Measurements from ENCODE around the gene PPP2R2C.

PPP2R2C gene

GRCh38 chr4:6288342-6288741 lies 184.1 kb downstream of the PPP2R2C start:
- TF ChIP-seq, protein P1, sequence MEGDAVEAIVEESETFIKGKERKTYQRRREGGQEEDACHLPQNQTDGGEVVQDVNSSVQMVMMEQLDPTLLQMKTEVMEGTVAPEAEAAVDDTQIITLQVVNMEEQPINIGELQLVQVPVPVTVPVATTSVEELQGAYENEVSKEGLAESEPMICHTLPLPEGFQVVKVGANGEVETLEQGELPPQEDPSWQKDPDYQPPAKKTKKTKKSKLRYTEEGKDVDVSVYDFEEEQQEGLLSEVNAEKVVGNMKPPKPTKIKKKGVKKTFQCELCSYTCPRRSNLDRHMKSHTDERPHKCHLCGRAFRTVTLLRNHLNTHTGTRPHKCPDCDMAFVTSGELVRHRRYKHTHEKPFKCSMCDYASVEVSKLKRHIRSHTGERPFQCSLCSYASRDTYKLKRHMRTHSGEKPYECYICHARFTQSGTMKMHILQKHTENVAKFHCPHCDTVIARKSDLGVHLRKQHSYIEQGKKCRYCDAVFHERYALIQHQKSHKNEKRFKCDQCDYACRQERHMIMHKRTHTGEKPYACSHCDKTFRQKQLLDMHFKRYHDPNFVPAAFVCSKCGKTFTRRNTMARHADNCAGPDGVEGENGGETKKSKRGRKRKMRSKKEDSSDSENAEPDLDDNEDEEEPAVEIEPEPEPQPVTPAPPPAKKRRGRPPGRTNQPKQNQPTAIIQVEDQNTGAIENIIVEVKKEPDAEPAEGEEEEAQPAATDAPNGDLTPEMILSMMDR (IDR thresholded peaks at IDR 0.05; ENCODE audit: low read depth, low read length, missing control alignments) = no peak
- no peak overlapping the region for H3K4me3 ChIP-seq (replicated peaks; ENCODE audit: low read depth, low read length)
- no peak for DNase-seq (ENCODE audit: extremely low read depth, low read depth)

DNA sequence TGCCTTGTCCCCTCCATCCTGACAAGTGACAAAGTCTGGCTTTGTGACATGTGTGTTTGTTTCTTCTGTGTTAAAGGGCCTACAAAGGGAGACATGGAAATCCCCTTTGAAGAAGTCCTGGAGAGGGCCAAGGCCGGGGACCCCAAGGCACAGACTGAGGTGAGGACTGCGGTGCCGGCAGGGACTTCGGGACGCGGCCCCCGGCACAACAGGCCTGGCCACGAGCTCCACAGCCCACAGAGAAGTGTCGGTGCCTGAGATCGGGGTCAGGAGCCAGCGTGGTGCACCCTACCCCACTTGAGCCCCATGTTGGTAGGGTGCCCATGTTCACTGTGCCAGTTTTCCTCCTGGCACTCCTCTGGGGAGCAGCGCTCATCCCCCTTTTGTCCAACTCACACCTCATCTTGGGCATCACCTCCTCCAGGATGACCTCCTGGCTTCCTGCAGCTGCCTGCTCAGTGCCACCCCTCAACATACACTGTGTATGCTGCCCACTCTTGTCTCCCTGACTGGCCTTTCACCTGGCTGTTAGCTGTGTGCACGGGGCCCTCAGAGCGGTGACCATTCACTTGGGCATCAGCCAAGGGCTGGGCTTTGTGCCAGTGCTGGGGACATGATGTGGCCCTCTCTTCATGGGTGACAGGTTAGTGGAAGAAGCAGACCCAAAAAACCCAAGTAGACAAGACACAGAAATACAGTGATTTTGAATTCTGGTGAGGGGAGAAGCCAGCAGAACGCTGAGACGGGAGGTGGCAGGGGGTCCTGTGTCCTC lies 185.2 kb downstream of the PPP2R2C start:
- DNase-seq (ENCODE audit: extremely low read depth, low read depth) = no peak
- H3K4me3 ChIP-seq (replicated peaks; ENCODE audit: low read depth, low read length) = no peak overlapping the region
- TF ChIP-seq, protein P1 (IDR thresholded peaks at IDR 0.05; ENCODE audit: low read depth, low read length, missing control alignments) = no peak

GRCh38 chr4:6283282-6283681 lies 189.1 kb downstream of the PPP2R2C start:
- no peak overlapping the region for H3K4me3 ChIP-seq (replicated peaks; ENCODE audit: low read depth, low read length)
- DNase-seq (ENCODE audit: extremely low read depth, low read depth) = no peak
- TF ChIP-seq, protein P1 (IDR thresholded peaks at IDR 0.05; ENCODE audit: low read depth, low read length, missing control alignments) = no peak

DNA sequence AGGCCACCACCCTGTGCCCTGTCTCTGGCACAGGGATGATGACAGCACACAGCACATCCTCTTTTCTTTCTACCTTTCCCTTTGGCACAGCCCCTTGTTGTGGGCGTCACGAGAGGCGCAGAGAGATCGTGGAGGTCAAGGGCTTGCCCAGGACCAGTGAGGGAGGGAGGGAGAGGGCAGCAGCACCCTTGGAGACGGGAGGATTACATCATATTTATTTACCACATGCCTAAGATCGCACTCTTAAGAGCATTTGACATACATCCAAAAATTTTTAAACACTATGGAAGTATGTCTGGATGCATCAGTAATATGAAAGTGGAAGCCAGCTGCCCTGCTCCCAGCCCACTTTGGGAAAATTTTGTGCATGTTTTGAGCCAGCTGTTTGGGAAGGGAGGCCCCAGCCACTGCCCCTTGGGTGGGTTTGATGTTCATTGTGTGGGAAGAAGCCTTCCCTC lies 190.1 kb downstream of the PPP2R2C start:
- no peak overlapping the region for H3K4me3 ChIP-seq (replicated peaks; ENCODE audit: low read depth, low read length)
- TF ChIP-seq, protein P1 (IDR thresholded peaks at IDR 0.05; ENCODE audit: low read depth, low read length, missing control alignments) = no peak
- DNase-seq (ENCODE audit: extremely low read depth, low read depth) = no peak

GRCh38 chr4:6281436-6282313 lies 190.7 kb downstream of the PPP2R2C start:
- DNase-seq (ENCODE audit: extremely low read depth, low read depth) = no peak
- TF ChIP-seq, protein P1 (IDR thresholded peaks at IDR 0.05; ENCODE audit: low read depth, low read length, missing control alignments) = no peak
- H3K4me3 ChIP-seq (replicated peaks; ENCODE audit: low read depth, low read length) = no peak overlapping the region

DNA sequence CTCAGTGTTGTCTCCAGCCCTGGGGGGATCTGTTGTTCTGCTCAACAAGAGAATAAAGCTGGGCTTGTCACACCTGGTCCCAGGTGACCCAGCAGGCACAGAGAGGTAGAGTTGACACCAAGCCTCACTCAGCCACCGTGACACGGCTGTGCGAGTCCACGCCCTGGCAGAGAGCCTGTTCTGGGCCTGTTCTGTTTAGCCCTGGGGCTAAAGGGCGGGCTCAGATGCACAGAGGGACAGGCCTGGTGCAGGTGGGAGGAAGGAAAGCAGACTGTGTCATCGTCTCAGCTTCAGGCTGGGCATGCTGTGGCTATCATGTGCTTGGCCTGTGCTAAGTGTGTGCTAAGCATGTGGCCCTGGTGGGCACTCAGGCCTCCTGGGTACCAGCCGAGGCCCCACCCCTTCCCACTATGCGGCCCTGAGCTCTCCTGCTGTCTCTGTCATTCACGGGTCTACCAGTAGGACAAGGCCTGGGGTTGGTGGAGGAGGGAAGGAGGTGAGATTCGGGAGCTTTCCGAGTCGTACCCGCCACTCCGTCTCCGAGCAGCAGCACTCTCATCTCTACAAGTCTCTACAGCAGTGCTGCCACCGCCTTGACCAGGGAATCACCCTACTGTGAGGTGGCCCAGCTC lies 191.9 kb downstream of the PPP2R2C start:
- TF ChIP-seq, protein P1 (IDR thresholded peaks at IDR 0.05; ENCODE audit: low read depth, low read length, missing control alignments) = no peak
- DNase-seq (ENCODE audit: extremely low read depth, low read depth) = no peak
- H3K4me3 ChIP-seq (replicated peaks; ENCODE audit: low read depth, low read length) = no peak overlapping the region
